Putamen (tissue), 1 donor: ENCODE results near the gene XG.
"Not testable (repeated sequence)": the region's sequence is repeated elsewhere in the genome, so short reads cannot be mapped to it uniquely, and the experiment has no call there.

Experiments used
- DNase-seq: peaks from one replicate; pipeline ENCODE4 v3.0.0-alpha.2; 2016; ENCODE audit warnings: low spot score

The XG gene, protein sequence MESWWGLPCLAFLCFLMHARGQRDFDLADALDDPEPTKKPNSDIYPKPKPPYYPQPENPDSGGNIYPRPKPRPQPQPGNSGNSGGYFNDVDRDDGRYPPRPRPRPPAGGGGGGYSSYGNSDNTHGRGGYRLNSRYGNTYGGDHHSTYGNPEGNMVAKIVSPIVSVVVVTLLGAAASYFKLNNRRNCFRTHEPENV

GRCh38 chrX:2751874-2752300 is at the start of gene XG:
TSS of gene XG (plus strand) at chrX:2752040. CDS start at chrX:2752275, 235 bp downstream.
- not testable (repeated sequence) for DNase-seq

GRCh38 chrX:2703991-2704369 is 47.9 kb upstream of the XG start:
- DNase-seq, result no peak

DNA sequence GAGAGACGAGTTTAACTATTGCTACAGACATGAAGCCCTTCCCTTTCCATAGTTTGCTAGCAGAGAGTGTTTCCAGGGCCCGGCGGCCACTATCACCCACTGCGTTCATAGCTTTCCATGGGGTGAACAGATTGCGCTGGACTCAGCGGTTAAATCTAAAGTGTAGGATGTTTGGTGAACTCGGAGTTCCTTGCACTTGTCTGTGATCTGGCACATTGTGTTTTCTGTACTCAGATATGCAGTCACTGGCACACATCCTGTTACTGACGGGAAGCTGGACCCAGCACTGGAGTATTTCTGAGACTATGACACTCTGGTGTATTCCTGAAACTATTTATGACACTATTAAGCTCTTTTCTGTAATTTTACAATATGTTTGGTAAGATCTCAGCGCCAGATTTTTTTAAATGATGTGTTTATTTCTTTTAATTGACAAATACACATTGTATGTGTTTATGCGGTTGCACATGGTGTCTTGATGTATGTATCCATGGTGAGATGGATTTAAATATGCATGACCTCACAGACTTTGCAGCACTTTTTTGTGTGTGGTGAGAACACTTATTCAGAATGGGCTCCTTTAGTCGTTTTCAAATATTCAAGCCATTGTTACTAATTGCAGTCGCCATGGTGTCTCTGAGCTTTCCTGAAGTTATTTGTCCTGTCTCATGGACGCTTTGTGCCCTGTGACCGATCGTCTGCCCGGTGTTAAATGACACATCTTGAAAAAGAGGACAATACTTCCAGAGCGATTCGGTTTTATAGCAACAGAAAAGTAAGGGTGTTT is 46.6 kb upstream of the XG start:
- no peak for DNase-seq

DNA sequence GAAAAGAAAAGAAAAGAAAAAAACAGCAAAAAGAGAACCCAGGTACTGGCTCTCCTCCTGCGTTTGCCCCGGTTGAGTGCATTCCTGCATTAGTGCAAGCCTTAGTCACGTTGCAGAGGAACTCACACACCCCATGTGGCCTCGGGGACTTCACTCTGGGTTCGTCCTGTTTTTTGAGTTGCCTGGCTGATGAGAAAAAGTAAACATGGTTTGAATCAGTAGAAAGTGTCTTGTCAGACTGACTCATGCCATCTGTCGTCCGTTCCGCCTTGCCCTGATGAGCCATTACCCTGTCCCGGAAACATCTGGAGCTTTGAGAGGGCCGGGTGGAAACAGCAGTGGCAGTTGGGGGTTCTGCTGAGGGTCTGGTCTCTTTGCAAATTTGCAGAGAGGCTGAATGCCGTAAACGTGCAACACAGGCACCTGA is 44.5 kb upstream of the XG start:
- no peak for DNase-seq

DNA sequence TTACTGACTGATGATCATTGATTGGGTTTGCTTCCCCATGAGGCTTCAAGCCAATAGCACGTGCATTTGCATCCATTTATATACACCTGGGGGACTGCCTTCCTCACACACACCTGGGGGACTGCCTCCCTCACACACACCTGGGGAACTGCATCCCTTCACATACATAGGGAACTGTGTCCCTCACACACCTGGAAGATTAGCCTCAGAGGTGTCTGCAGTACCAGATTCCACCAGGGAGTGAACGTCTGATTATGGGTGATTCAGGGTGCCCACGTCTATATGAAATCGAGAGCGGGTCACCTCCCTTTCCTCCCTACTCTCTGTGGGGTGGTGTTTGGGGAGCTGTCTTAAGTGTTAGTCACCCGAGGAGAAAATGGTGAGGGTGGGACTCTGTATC is 43.8 kb upstream of the XG start:
- DNase-seq, result no peak

GRCh38 chrX:2708592-2709188 is 43.1 kb upstream of the XG start:
- DNase-seq, result no peak

GRCh38 chrX:2709556-2709955 is 42.3 kb upstream of the XG start:
- DNase-seq, result no peak

GRCh38 chrX:2710041-2710840 is 41.6 kb upstream of the XG start:
- no peak for DNase-seq

GRCh38 chrX:2711441-2711840 is 40.4 kb upstream of the XG start:
- DNase-seq, result no peak

DNA sequence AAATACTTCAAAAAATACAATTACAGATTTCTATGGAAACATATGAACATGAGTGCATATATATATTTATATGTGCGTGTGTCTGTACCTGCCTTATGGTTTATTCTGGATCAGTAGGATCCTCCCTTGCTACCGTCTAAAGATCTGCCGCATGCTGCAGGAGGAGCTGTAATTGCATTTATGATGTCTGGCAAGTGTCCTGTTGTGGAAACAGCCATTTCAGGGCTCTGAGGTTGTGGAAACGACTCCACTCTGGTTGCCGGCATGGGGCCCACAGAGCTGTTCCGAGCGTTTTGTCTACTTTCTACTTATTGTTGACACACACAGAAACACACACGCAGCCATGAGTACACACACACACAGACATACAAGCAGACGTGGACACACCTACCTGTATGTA is 39.4 kb upstream of the XG start:
- no peak for DNase-seq

GRCh38 chrX:2712890-2713840 is 38.7 kb upstream of the XG start:
- DNase-seq, result no peak

DNA sequence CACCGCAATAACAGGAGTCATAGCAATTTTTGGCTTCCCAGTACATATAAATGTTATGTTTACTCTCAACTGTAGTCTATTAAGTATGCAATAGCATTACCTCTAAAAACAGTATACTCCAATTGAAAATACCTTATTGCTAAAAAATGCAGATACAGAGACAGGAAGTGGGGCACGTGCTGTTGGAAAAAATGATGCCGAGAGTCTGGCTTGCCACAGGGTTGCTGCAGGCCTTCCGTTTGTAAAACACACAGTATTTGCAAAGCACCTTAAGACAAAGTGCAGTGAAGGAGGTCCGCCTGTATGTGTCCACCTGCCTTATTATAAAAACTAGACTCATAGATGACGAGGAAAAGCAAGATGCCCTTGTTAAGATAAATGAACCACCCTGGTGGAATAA is 37.3 kb upstream of the XG start:
- DNase-seq, result no peak

DNA sequence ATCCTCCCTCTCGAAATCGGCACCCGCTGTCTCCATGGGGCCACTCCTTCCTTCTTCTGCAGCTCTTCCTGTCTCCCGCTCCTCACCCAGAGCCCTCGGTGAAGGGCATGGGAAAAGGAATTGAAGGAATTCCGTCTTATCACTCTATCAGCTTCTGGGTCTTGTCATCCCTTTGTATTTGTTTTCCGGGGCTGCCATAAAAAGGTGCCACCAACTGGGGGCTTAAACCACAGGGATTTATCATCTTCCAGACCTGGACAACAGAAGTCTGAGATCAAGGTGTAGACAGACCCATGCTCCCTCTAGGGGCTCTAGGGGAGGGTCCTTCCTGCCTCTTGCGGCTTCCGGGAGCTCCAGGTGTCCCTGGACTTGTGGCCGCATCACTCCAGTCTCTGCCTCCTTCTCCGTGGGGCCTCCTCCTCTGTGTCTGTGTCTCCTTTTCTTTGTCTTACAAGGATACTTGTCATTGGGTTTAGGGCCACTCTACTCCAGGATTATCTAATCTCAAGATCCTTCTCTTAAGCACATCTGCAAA is 36.7 kb upstream of the XG start:
- no peak for DNase-seq

GRCh38 chrX:2717312-2717711 is 34.5 kb upstream of the XG start:
- DNase-seq, result no peak

GRCh38 chrX:2718821-2719220 is 33.0 kb upstream of the XG start:
- DNase-seq, result no peak

DNA sequence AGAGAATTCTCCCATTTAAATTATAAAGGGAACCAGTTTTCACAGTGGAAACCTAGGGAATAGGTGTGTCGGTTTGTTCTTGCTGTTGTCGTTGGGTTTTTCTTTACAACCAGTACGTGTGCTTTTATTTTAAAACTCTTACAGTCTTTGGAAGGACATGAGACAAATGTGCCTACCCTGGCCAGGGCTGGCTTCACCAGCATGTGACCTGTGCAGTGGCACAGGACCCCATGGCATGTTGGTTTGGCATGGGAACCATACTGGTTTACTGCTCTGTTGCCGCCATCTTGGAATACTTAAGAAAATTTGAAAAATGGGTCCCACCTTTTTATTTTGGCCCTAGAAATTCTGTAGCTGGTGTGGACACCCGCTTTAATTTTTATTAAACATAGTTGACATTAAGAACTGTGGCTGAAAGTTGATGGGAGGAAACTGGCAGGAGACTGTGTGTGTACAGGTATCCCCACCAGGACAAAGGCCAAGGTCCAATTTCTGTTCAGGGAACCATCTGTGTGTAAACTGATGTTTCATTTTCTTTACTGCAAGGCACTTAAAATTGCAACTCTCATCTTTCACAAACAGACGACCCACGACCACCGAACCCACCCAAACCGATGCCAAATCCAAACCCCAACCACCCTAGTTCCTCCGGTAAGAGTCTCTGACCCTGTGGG is 31.9 kb upstream of the XG start:
- no peak for DNase-seq

GRCh38 chrX:2723286-2723879 is 28.5 kb upstream of the XG start:
- no peak for DNase-seq

DNA sequence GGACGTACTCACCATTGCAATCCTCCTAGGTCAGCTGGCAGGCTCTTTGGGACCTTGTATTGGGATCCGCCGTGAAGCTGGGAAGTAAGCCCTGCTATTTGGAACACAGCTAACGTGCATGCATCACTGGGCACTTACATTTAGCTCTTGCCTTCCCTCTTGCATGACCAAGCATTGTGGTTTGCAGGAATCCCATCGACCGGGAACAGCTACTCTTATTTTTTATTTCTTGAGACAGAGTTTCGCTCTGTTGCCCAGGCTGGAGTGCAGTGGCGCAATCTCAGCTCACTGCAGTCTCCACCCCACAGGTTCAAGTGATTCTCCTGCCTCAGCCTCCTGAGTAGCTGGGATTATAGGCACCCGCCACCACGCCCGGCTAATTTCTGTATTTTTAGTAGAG is 24.6 kb upstream of the XG start:
- not testable (repeated sequence) for DNase-seq

GRCh38 chrX:2732076-2732475 is 19.8 kb upstream of the XG start:
- no peak for DNase-seq

- DNase-seq, result no peak
Observed at GRCh38 chrX:2732649-2733048, 19.2 kb upstream of the XG start.
